SU-DHL-6 (cell line): ENCODE data around the gene CACNA1C.

Experiments used
- EZH2phosphoT487 ChIP-seq: fragments of 200-600 bp; sonication (generic), shearing (Covaris generic); conservative IDR thresholded peaks from 2 replicates; pipeline ENCODE4 v1.6.1; 2018; ENCODE audit warnings: mild to moderate bottlenecking, antibody characterized with exemption, low read length, moderate library complexity, mixed read lengths
- TF ChIP-seq, protein P1 (sequence below): fragments of 200-600 bp; sonication (generic); IDR thresholded peaks from one replicate; pipeline ENCODE4 v1.5.1; 2017; ENCODE audit warnings: antibody characterized with exemption, mild to moderate bottlenecking, low read length, moderate library complexity; ENCODE audit not compliant: insufficient read depth, poor library complexity, severe bottlenecking

GRCh38 chr12:2281446-2281845 lies 228.7 kb downstream of the CACNA1C start:
- TF ChIP-seq EZH2phosphoT487 = no peak
- TF ChIP-seq, protein P1, sequence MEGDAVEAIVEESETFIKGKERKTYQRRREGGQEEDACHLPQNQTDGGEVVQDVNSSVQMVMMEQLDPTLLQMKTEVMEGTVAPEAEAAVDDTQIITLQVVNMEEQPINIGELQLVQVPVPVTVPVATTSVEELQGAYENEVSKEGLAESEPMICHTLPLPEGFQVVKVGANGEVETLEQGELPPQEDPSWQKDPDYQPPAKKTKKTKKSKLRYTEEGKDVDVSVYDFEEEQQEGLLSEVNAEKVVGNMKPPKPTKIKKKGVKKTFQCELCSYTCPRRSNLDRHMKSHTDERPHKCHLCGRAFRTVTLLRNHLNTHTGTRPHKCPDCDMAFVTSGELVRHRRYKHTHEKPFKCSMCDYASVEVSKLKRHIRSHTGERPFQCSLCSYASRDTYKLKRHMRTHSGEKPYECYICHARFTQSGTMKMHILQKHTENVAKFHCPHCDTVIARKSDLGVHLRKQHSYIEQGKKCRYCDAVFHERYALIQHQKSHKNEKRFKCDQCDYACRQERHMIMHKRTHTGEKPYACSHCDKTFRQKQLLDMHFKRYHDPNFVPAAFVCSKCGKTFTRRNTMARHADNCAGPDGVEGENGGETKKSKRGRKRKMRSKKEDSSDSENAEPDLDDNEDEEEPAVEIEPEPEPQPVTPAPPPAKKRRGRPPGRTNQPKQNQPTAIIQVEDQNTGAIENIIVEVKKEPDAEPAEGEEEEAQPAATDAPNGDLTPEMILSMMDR = no peak
